Measurements from ENCODE around the gene ATOH8.

ATOH8 gene

DNA sequence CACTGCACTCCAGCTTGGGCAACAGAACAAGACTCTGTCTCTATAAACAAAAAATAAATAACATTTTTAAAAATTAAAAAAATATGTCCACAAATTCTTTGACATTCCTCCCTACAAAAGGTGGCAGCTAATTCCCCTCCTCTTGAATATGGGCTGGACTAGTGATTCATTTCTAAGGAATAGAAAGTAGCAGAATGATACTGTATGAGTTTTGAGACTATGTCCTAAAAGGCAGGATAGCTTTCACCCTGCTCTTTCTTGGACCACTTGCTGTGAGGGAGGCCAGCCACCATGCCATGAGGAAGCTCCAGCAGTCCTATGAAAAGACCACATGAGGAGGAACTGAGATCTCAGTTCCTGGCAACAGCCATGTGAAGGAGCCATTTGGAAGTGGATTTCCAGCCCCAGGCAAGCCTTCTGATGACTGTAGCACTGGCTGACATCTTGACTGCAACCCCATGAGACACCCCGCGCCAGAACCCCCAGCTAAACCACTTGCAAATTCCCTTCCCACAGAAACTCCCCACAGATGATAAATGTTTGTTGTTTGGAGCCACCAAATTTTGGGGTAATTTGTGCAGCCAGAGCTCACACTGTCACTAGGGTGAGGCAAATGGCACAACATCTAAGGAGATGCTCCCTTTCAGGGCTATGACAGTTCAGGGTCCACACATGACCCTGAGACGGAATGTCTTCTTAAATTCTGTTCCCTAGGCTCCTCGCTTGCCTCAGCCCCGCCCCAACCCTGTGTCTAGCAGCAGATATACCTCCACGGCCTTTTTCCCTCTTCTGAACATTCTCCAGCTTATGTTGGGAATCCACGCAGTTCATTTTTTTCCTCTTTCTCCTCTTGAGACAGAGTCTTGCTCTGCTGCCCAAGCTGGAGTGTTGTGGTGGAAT, 17.1 kb upstream of the ATOH8 start:
- H3K36me3 ChIP-seq (ENCODE audit: control insufficient read depth, low read length): no peaks in the 10 kb centered on the region
- peaks cover 12% of the 10 kb centered on the region; the same call in 1 of the 2 replicates for H3K27me3 ChIP-seq (ENCODE audit: control insufficient read depth, low read length)
- H3K9me2 ChIP-seq (replicated peaks; ENCODE audit: control insufficient read depth, low read length): no peaks in the 10 kb centered on the region
- no peaks in the 10 kb centered on the region for H3K9me3 ChIP-seq (ENCODE audit: control insufficient read depth, insufficient read depth, low read length)
- H3F3A ChIP-seq (ENCODE audit: control insufficient read depth, insufficient read depth): no peaks in the 10 kb centered on the region
- TF ChIP-seq EZH2phosphoT487 (IDR thresholded peaks at IDR 0.05; ENCODE audit: borderline replicate concordance, low read length): no peak
- TF ChIP-seq, protein P1, sequence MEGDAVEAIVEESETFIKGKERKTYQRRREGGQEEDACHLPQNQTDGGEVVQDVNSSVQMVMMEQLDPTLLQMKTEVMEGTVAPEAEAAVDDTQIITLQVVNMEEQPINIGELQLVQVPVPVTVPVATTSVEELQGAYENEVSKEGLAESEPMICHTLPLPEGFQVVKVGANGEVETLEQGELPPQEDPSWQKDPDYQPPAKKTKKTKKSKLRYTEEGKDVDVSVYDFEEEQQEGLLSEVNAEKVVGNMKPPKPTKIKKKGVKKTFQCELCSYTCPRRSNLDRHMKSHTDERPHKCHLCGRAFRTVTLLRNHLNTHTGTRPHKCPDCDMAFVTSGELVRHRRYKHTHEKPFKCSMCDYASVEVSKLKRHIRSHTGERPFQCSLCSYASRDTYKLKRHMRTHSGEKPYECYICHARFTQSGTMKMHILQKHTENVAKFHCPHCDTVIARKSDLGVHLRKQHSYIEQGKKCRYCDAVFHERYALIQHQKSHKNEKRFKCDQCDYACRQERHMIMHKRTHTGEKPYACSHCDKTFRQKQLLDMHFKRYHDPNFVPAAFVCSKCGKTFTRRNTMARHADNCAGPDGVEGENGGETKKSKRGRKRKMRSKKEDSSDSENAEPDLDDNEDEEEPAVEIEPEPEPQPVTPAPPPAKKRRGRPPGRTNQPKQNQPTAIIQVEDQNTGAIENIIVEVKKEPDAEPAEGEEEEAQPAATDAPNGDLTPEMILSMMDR (IDR thresholded peaks at IDR 0.05; ENCODE audit: low read depth, low read length, poor library complexity, severe bottlenecking): no peak
- H3K4me3 ChIP-seq (ENCODE audit: low read length): no peak overlapping the region
- no peaks in the 10 kb centered on the region for H3K79me2 ChIP-seq (ENCODE audit: control insufficient read depth, low read length)
- no peak overlapping the region for H3K4me2 ChIP-seq (ENCODE audit: low read length)
- H3K27ac ChIP-seq (ENCODE audit: low read depth, low read length): no peak overlapping the region
- H4K20me1 ChIP-seq (ENCODE audit: control insufficient read depth, insufficient read depth, low read depth, low read length): no peaks in the 10 kb centered on the region
- no peaks in the 10 kb centered on the region for H3K4me1 ChIP-seq (ENCODE audit: control insufficient read depth, low read length)

- Histone ChIP-seq H3K4me2 (ENCODE audit: low read length) (no peak overlapping the region), H3K36me3 (ENCODE audit: control insufficient read depth, low read length) (no peaks in the 10 kb centered on the region), H3K27me3 (ENCODE audit: control insufficient read depth, low read length) (peaks cover 12% of the 10 kb centered on the region; the same call in 1 of the 2 replicates), H3K79me2 (ENCODE audit: control insufficient read depth, low read length) (no peaks in the 10 kb centered on the region), H3K27ac (ENCODE audit: low read depth, low read length) (no peak overlapping the region), H4K20me1 (ENCODE audit: control insufficient read depth, insufficient read depth, low read depth, low read length) (no peaks in the 10 kb centered on the region), H3K9me3 (ENCODE audit: control insufficient read depth, insufficient read depth, low read length) (no peaks in the 10 kb centered on the region), H3K9me2 (replicated peaks; ENCODE audit: control insufficient read depth, low read length) (no peaks in the 10 kb centered on the region), H3K4me3 (ENCODE audit: low read length) (no peak overlapping the region), H3K4me1 (ENCODE audit: control insufficient read depth, low read length) (no peaks in the 10 kb centered on the region), H3F3A (ENCODE audit: control insufficient read depth, insufficient read depth) (no peaks in the 10 kb centered on the region)
- TF ChIP-seq, protein P1 (IDR thresholded peaks at IDR 0.05; ENCODE audit: low read depth, low read length, poor library complexity, severe bottlenecking): no peak
- TF ChIP-seq EZH2phosphoT487 (IDR thresholded peaks at IDR 0.05; ENCODE audit: borderline replicate concordance, low read length): no peak
Observed at GRCh38 chr2:85737481-85737880, 16.3 kb upstream of the ATOH8 start.

- H3K36me3 ChIP-seq (ENCODE audit: control insufficient read depth, low read length): no peaks in the 10 kb centered on the region
- no peaks in the 10 kb centered on the region for H3K9me2 ChIP-seq (replicated peaks; ENCODE audit: control insufficient read depth, low read length)
- TF ChIP-seq, protein P1 (IDR thresholded peaks at IDR 0.05; ENCODE audit: low read depth, low read length, poor library complexity, severe bottlenecking): no peak
- no peak for TF ChIP-seq EZH2phosphoT487 (IDR thresholded peaks at IDR 0.05; ENCODE audit: borderline replicate concordance, low read length)
- H3F3A ChIP-seq (ENCODE audit: control insufficient read depth, insufficient read depth): no peaks in the 10 kb centered on the region
- no peak overlapping the region for H3K27ac ChIP-seq (ENCODE audit: low read depth, low read length)
- H3K4me2 ChIP-seq (ENCODE audit: low read length): no peak overlapping the region
- no peaks in the 10 kb centered on the region for H3K79me2 ChIP-seq (ENCODE audit: control insufficient read depth, low read length)
- H3K9me3 ChIP-seq (ENCODE audit: control insufficient read depth, insufficient read depth, low read length): no peaks in the 10 kb centered on the region
- no peaks in the 10 kb centered on the region for H3K4me1 ChIP-seq (ENCODE audit: control insufficient read depth, low read length)
- peaks cover 12% of the 10 kb centered on the region; the same call in 1 of the 2 replicates for H3K27me3 ChIP-seq (ENCODE audit: control insufficient read depth, low read length)
- no peaks in the 10 kb centered on the region for H4K20me1 ChIP-seq (ENCODE audit: control insufficient read depth, insufficient read depth, low read depth, low read length)
- no peak overlapping the region for H3K4me3 ChIP-seq (ENCODE audit: low read length)
Observed at GRCh38 chr2:85737961-85738360, 15.8 kb upstream of the ATOH8 start.

All from DOHH2 (cell line).